ENCODE data around the gene HRH1.
"Not testable (repeated sequence)": the region's sequence is repeated elsewhere in the genome, so short reads cannot be mapped to it uniquely, and the experiment has no call there.

The HRH1 gene

GRCh38 chr3:11168406-11168805, 14.1 kb downstream of the HRH1 start:
- FAIRE-seq (no peak), DNase-seq (ENCODE audit: insufficient read length, low spot score) (no peak)
- TF ChIP-seq PAX5 (IDR thresholded peaks at IDR 0.05; ENCODE audit: insufficient read depth, low read length, severe bottlenecking), result no peak
- no peak for TF ChIP-seq TAF1 (IDR thresholded peaks at IDR 0.05; ENCODE audit: low read depth, low read length)
- TF ChIP-seq SPI1 (IDR thresholded peaks at IDR 0.05; ENCODE audit: low read depth, low read length), result no peak
- no peak for TF ChIP-seq POLR2A (IDR thresholded peaks at IDR 0.05; ENCODE audit: low read depth, low read length)
- no peak for TF ChIP-seq POU2F2 (IDR thresholded peaks at IDR 0.05; ENCODE audit: low read depth, low read length)
- no peak for TF ChIP-seq POLR2AphosphoS5 (IDR thresholded peaks at IDR 0.05; ENCODE audit: low read depth, low read length)

GRCh38 chr3:11168881-11169805, 14.8 kb downstream of the HRH1 start:
- TF ChIP-seq SPI1 (IDR thresholded peaks at IDR 0.05; ENCODE audit: low read depth, low read length), result no peak
- no peak for TF ChIP-seq PAX5 (IDR thresholded peaks at IDR 0.05; ENCODE audit: insufficient read depth, low read length, severe bottlenecking)
- no peak for TF ChIP-seq TAF1 (IDR thresholded peaks at IDR 0.05; ENCODE audit: low read depth, low read length)
- TF ChIP-seq POLR2AphosphoS5 (IDR thresholded peaks at IDR 0.05; ENCODE audit: low read depth, low read length), result no peak
- no peak for TF ChIP-seq POLR2A (IDR thresholded peaks at IDR 0.05; ENCODE audit: low read depth, low read length)
- TF ChIP-seq POU2F2 (IDR thresholded peaks at IDR 0.05; ENCODE audit: low read depth, low read length), result no peak
- DNase-seq (ENCODE audit: insufficient read length, low spot score) (no peak), FAIRE-seq (no peak)

- TF ChIP-seq POU2F2 (IDR thresholded peaks at IDR 0.05; ENCODE audit: low read depth, low read length), result no peak
- TF ChIP-seq PAX5 (IDR thresholded peaks at IDR 0.05; ENCODE audit: insufficient read depth, low read length, severe bottlenecking), result no peak
- no peak for TF ChIP-seq SPI1 (IDR thresholded peaks at IDR 0.05; ENCODE audit: low read depth, low read length)
- no peak for TF ChIP-seq POLR2A (IDR thresholded peaks at IDR 0.05; ENCODE audit: low read depth, low read length)
- no peak for TF ChIP-seq POLR2AphosphoS5 (IDR thresholded peaks at IDR 0.05; ENCODE audit: low read depth, low read length)
- no peak for TF ChIP-seq TAF1 (IDR thresholded peaks at IDR 0.05; ENCODE audit: low read depth, low read length)
- DNase-seq (ENCODE audit: insufficient read length, low spot score), result no peak
- FAIRE-seq, result no peak
Observed at GRCh38 chr3:11170052-11170770, 15.9 kb downstream of the HRH1 start.

GRCh38 chr3:11172096-11172690, 17.9 kb downstream of the HRH1 start:
- FAIRE-seq, result no peak
- TF ChIP-seq SPI1 (IDR thresholded peaks at IDR 0.05; ENCODE audit: low read depth, low read length) (no peak), POLR2AphosphoS5 (IDR thresholded peaks at IDR 0.05; ENCODE audit: low read depth, low read length) (no peak), POLR2A (IDR thresholded peaks at IDR 0.05; ENCODE audit: low read depth, low read length) (no peak), TAF1 (IDR thresholded peaks at IDR 0.05; ENCODE audit: low read depth, low read length) (no peak), PAX5 (IDR thresholded peaks at IDR 0.05; ENCODE audit: insufficient read depth, low read length, severe bottlenecking) (no peak), POU2F2 (IDR thresholded peaks at IDR 0.05; ENCODE audit: low read depth, low read length) (no peak)
- no peak for DNase-seq (ENCODE audit: insufficient read length, low spot score)

- TF ChIP-seq POLR2AphosphoS5 (IDR thresholded peaks at IDR 0.05; ENCODE audit: low read depth, low read length), result no peak
- TF ChIP-seq PAX5 (IDR thresholded peaks at IDR 0.05; ENCODE audit: insufficient read depth, low read length, severe bottlenecking), result no peak
- no peak for TF ChIP-seq POU2F2 (IDR thresholded peaks at IDR 0.05; ENCODE audit: low read depth, low read length)
- TF ChIP-seq POLR2A (IDR thresholded peaks at IDR 0.05; ENCODE audit: low read depth, low read length), result no peak
- TF ChIP-seq SPI1 (IDR thresholded peaks at IDR 0.05; ENCODE audit: low read depth, low read length), result no peak
- no peak for TF ChIP-seq TAF1 (IDR thresholded peaks at IDR 0.05; ENCODE audit: low read depth, low read length)
- DNase-seq (ENCODE audit: insufficient read length, low spot score), result no peak
- no peak for FAIRE-seq
Observed at GRCh38 chr3:11173828-11174465, 19.7 kb downstream of the HRH1 start.

GRCh38 chr3:11178421-11178820, 24.1 kb downstream of the HRH1 start:
- no peak for DNase-seq (ENCODE audit: insufficient read length, low spot score)
- no peak for FAIRE-seq
- no peak for TF ChIP-seq PAX5 (IDR thresholded peaks at IDR 0.05; ENCODE audit: insufficient read depth, low read length, severe bottlenecking)
- TF ChIP-seq SPI1 (IDR thresholded peaks at IDR 0.05; ENCODE audit: low read depth, low read length), result no peak
- TF ChIP-seq POU2F2 (IDR thresholded peaks at IDR 0.05; ENCODE audit: low read depth, low read length), result no peak
- no peak for TF ChIP-seq POLR2AphosphoS5 (IDR thresholded peaks at IDR 0.05; ENCODE audit: low read depth, low read length)
- no peak for TF ChIP-seq POLR2A (IDR thresholded peaks at IDR 0.05; ENCODE audit: low read depth, low read length)

- FAIRE-seq, result not testable (repeated sequence)
Observed at GRCh38 chr3:11184328-11184969, 30.2 kb downstream of the HRH1 start.

GRCh38 chr3:11185144-11185543, 30.9 kb downstream of the HRH1 start:
- no peak for FAIRE-seq
- DNase-seq (ENCODE audit: insufficient read length, low spot score), result no peak
- TF ChIP-seq POLR2A (IDR thresholded peaks at IDR 0.05; ENCODE audit: low read depth, low read length), result no peak
- no peak for TF ChIP-seq TAF1 (IDR thresholded peaks at IDR 0.05; ENCODE audit: low read depth, low read length)
- TF ChIP-seq POLR2AphosphoS5 (IDR thresholded peaks at IDR 0.05; ENCODE audit: low read depth, low read length), result no peak
- TF ChIP-seq PAX5 (IDR thresholded peaks at IDR 0.05; ENCODE audit: insufficient read depth, low read length, severe bottlenecking), result no peak
- TF ChIP-seq POU2F2 (IDR thresholded peaks at IDR 0.05; ENCODE audit: low read depth, low read length), result no peak
- TF ChIP-seq SPI1 (IDR thresholded peaks at IDR 0.05; ENCODE audit: low read depth, low read length), result no peak

More at GRCh38 chr3:11184328-11184969, 30.2 kb downstream of the HRH1 start:
- not testable (repeated sequence) for DNase-seq (ENCODE audit: insufficient read length, low spot score)
